Activated naive CD8-positive, alpha-beta T cell treated with anti-CD3 and anti-CD28 coated beads, Interleukin-2, amount 10 ng/mL, durations not matched to agents 7 days and 5 days (primary cell): ENCODE results near the gene RAPGEF5. TPM values are rescaled to one million over a fixed set of nuclear protein-coding genes. Genes with fewer than 3 reads are reported as not detected.

Experiments
- ATAC-seq: fragments of 150-1000 bp; cut with Tn5 transposase; one replicate; pipeline ENCODE4 v1.10.0; 2021; ENCODE audit warnings: low read depth, moderate library complexity
- POLR2A ChIA-PET: fragments of 350-600 bp; sonication (Branson Sonifier 250); formaldehyde crosslinking; loops from one replicate; lab custom pipeline; 2021; ENCODE audit warnings: antibody characterized with exemption; lab: Charles Lee
- DNase-seq: peaks from one replicate; pipeline ENCODE4 v3.0.0; 2021
- H3K27ac Mint-ChIP-seq: one replicate; pipeline ENCODE4 v1.8.0; 2022; ENCODE audit warnings: mild to moderate bottlenecking, mixed read lengths
- H3K27me3 Mint-ChIP-seq: one replicate; pipeline ENCODE4 v1.8.0; 2022; ENCODE audit warnings: mild to moderate bottlenecking, moderate library complexity, mixed read lengths
- H3K36me3 Mint-ChIP-seq: one replicate; pipeline ENCODE4 v1.8.0; 2021; ENCODE audit warnings: mild to moderate bottlenecking, mixed read lengths
- H3K4me1 Mint-ChIP-seq: one replicate; pipeline ENCODE4 v1.8.0; 2021; ENCODE audit warnings: mixed read lengths
- H3K4me3 Mint-ChIP-seq: one replicate; pipeline ENCODE4 v1.8.0; 2022; ENCODE audit warnings: mild to moderate bottlenecking, moderate library complexity, mixed read lengths
- H3K9me3 Mint-ChIP-seq: one replicate; pipeline ENCODE4 v1.8.0; 2021; ENCODE audit warnings: mixed read lengths
- total RNA-seq, 2 experiments: library from RNA; stranded (reverse); gene quantifications; one replicate each; pipeline ENCODE4 v1.2.3, GENCODE V29; 2021

The RAPGEF5 gene
- total RNA-seq, 2 experiments from 2014 or later: 0.34 to 0.72 TPM

DNA sequence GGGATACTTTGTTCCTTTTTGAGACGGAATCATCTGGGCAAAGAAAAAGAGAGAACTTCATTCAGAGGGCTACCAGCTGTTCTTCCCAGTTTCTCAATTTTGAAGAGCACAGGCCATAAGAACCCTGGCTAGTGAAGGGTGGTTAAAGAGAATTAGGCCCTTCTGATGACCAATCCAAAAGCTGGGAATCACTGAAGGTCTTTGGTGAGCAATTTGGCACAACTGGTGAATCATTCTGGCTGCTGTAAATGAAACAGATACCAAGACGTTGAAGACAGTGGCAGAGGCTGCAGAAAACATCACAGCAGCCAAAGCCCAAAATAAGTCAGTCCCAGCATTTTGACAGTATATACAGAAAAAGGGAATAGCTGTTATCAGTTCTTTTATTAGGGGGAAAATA, 5.1 kb downstream of the RAPGEF5 start:
- no peak overlapping the region for H3K4me3 Mint-ChIP-seq
- no peak for ATAC-seq
- POLR2A ChIA-PET: no interaction called here

DNA sequence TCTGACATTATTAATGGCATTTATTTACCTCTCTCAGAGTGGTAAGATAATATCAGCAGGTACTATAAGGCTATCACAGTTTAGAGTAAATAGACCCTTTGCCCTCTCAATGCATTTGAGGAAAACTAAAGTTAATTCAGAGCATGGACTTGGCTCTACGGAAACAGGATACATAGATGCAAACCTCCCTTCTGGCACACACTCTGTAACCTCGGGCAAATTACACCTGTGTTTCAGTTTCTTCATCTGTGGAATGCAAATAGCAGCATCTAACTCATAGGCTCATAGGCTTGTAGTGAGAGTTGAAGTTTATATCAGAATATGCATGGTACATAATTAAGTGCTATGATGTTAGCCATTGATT, 5.6 kb downstream of the RAPGEF5 start:
- Mint-ChIP-seq H3K36me3 (no peaks in the 10 kb centered on the region), H3K27me3 (peaks cover 56% of the 10 kb centered on the region), H3K27ac (no peak overlapping the region), H3K9me3 (peaks cover 2% of the 10 kb centered on the region), H3K4me3 (no peak overlapping the region), H3K4me1 (peaks cover 2% of the 10 kb centered on the region)
- POLR2A ChIA-PET: no interaction called here
- ATAC-seq (no peak), DNase-seq (no peak)

More for the DNA sequence above, 5.1 kb downstream of the RAPGEF5 start:
- H3K4me1 Mint-ChIP-seq: peaks cover 2% of the 10 kb centered on the region
- H3K27ac Mint-ChIP-seq: no peak overlapping the region
- no peak for DNase-seq
- H3K27me3 Mint-ChIP-seq: peaks cover 53% of the 10 kb centered on the region
- H3K36me3 Mint-ChIP-seq: no peaks in the 10 kb centered on the region
- H3K9me3 Mint-ChIP-seq: peaks cover 2% of the 10 kb centered on the region

DNA sequence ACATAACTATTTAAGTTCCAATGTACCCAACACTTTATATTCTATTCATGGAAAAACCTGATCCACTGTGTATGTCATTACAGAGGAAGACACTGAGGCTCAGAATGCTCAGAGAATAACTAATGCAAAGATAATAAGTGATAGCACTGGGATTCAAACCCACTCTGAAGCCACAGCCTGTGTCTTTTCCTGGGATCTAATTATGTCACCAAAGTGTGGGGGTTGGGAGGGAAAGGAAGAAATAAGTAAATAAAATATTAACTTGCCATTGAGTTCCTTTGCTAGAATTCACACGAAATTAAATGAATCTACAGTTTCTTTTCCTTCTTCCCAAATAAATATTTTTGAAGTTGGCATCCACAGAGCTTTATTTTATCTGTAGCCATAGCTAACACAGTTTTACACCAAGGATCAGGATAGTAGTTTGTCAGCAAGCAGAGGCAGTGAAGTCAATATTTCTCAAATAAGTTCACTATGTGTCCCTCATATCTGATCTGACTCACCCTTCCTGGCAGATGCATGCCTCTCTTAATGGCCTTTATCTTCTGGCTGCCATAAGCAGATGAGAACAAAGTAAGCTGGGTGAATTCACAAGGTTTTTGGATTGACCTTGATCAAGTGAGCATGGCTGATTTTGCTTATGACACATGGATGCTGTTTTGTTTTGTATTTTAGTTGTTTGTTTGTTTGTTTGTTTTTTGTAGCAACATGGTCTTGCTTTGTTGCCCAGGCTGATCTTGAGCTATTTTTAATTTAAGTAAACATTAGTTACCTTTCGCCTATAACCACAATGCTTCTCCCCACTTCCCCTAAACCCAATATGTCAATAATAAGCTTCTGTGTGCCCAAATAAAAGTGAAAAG, 6.3 kb downstream of the RAPGEF5 start:
- peaks cover 2% of the 10 kb centered on the region for H3K4me1 Mint-ChIP-seq
- no peak overlapping the region for H3K4me3 Mint-ChIP-seq
- no peaks in the 10 kb centered on the region for H3K36me3 Mint-ChIP-seq
- DNase-seq (no peak), ATAC-seq (no peak)
- no peak overlapping the region for H3K27ac Mint-ChIP-seq
- POLR2A ChIA-PET: no interaction called here
- H3K9me3 Mint-ChIP-seq: peaks cover 2% of the 10 kb centered on the region
- H3K27me3 Mint-ChIP-seq: peaks cover 55% of the 10 kb centered on the region

DNA sequence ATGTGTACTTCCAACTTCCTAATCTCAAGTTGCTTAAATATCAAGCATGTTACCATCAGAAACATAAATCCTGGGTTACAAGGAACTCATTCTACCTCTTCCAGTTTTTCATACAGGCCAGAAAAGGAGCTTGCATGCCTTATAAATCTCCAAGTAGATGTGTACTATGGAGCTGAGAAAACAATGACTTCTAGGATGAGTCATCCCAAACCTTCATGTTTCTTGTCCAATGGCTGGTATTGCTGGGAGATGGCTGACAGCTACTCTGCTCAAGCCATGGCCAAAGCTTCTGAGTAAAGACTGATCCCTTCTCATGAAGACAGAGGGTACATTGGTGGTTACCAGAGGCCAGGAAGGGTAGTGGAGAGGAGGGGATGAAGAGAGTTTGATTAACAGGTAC, 8.6 kb downstream of the RAPGEF5 start:
- POLR2A ChIA-PET: no interaction called here
- Mint-ChIP-seq H3K4me3 (no peak overlapping the region), H3K4me1 (no peaks in the 10 kb centered on the region), H3K27me3 (peaks cover 35% of the 10 kb centered on the region), H3K27ac (no peak overlapping the region), H3K36me3 (no peaks in the 10 kb centered on the region), H3K9me3 (peaks cover 2% of the 10 kb centered on the region)
- DNase-seq (no peak), ATAC-seq (no peak)

DNA sequence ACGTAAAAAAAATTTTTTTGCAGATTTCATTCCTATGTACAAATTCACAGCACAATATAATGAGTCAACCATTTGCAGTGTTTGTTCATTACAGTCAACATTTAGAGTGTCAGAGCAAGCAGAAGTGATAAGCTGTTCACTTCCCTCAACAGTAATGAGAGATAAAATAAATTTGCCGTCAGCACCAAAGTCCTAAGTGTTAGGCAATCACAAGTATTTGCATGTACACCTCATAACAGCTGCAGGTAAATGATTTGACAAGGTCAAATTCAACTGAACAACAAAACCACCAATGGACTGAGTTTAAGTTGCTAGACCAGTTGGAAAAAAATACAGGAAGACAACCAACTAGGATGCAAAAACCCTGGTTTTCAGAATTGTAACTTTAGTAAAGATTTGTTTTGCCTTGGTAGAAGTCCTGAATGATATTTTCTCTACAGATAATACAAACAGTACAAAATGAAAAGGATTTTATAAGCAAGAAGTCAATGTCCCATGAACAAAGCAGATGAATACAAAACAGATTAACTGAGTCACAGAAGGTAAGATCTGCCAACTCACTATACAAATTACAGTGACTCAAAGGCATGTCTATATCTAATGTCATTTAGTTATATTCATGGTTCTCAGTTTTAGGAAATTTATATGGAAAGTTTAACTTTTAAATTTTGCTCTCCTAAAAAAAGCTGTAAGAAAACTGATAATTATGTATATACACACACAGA, 10.4 kb downstream of the RAPGEF5 start:
- no peaks in the 10 kb centered on the region for H3K36me3 Mint-ChIP-seq
- no peaks in the 10 kb centered on the region for H3K4me1 Mint-ChIP-seq
- no peak overlapping the region for H3K27ac Mint-ChIP-seq
- no peak for ATAC-seq
- peaks cover 22% of the 10 kb centered on the region for H3K27me3 Mint-ChIP-seq
- DNase-seq: no peak
- H3K4me3 Mint-ChIP-seq: no peak overlapping the region
- H3K9me3 Mint-ChIP-seq: no peaks in the 10 kb centered on the region
- POLR2A ChIA-PET: no interaction called here

DNA sequence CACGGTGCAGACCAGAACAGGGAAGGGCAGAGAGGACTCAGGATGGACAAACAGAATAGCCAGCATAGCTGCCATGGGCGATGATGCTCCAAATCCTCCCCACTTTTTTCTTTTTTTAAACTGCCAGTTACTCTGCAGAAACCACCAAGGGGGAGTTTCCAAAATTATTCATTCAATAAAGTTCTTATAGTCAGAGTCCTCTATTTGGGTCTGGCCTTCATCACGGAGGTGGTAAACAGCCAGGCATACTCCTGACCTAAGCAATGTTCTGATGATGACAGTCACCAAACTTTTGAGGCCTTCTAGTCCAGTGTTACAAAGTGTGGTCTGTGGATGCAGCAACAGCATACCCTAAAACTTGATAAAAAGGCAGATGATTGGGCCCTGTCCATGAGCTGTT, 12.3 kb downstream of the RAPGEF5 start:
- DNase-seq (no peak), ATAC-seq (no peak)
- Mint-ChIP-seq H3K27me3 (peaks cover 13% of the 10 kb centered on the region), H3K27ac (no peak overlapping the region), H3K36me3 (no peaks in the 10 kb centered on the region), H3K4me1 (no peaks in the 10 kb centered on the region), H3K9me3 (no peaks in the 10 kb centered on the region), H3K4me3 (no peak overlapping the region)
- POLR2A ChIA-PET: no interaction called here

DNA sequence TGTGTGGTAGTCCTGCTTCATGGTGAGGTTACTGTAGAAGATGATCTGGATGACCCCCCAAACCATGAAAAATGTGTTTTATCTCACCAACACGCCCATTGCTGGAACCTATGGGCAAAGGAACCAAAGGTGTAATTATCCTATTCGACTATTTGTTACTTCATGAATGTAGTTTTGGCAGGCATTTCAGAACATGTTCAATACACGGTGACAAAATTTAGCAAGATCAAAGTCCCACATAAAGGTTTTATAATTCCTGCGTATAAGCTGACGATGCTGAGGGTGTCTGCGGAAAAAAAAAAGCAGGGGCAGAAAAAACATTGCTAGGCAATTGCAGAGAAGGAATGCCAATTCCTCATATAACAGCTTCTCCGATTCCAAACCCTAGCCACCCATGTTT, 13.3 kb downstream of the RAPGEF5 start:
- POLR2A ChIA-PET: no interaction called here
- DNase-seq (no peak), ATAC-seq (no peak)
- Mint-ChIP-seq H3K9me3 (no peaks in the 10 kb centered on the region), H3K27ac (no peak overlapping the region), H3K36me3 (no peaks in the 10 kb centered on the region), H3K27me3 (peaks cover 9% of the 10 kb centered on the region), H3K4me3 (no peak overlapping the region), H3K4me1 (no peaks in the 10 kb centered on the region)

DNA sequence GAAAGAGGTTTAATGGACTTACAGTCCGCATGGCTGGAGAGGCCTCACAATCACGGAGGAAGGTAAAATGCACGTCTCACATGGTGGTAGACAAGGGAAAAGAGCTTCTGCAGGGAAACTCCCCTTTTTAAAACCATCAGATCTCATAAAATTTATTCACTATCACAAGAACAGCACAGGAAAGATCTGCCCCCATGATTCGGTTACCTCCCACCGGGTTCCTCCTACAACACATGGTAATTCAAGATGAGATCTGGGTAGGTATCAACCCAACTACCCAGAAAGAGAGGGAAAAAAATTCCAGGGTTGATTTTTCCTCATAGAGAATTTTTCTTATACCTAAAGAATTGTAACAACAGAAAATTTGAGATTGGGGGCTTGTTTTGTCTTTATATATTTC, 13.9 kb downstream of the RAPGEF5 start:
- Mint-ChIP-seq H3K4me3 (no peak overlapping the region), H3K9me3 (no peaks in the 10 kb centered on the region), H3K4me1 (no peaks in the 10 kb centered on the region), H3K27me3 (peaks cover 9% of the 10 kb centered on the region), H3K36me3 (no peaks in the 10 kb centered on the region), H3K27ac (no peak overlapping the region)
- DNase-seq (no peak), ATAC-seq (no peak)
- POLR2A ChIA-PET: no interaction called here

DNA sequence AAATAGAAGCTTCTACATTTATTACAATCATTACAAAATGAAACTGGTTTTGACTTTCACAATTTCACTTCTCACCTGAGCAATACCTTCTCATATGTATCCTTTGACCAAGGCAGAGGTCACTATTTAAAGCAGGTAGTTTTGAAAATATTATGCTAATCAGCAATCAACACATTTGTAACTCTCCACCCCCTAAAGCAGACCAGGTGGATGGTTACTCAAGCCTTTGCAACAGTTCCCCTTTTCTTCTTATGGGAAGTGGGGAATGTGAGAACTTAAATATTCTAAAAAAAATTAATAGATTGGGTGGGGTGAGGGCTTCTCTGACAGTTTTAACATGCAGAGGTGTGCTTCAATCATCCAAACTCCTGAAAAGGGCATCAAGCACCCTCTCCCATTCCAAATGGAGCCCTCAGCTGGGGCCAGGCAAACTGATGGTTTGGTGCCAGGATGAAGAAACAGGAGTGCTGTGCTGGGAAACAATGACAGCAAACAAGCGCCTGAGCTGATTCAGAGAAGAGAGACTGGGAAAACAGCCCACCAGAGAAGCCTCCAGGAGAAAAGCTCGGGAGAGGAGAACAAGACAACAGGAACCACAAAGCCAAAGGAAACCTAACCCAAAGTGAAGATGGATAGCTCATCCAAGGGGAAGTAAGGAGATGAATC, 17.1 kb downstream of the RAPGEF5 start:
- Mint-ChIP-seq H3K4me1 (no peaks in the 10 kb centered on the region), H3K9me3 (no peaks in the 10 kb centered on the region), H3K27ac (no peak overlapping the region), H3K36me3 (no peaks in the 10 kb centered on the region), H3K4me3 (no peak overlapping the region), H3K27me3 (peaks cover 3% of the 10 kb centered on the region)
- POLR2A ChIA-PET: no interaction called here
- ATAC-seq (no peak), DNase-seq (no peak)

DNA sequence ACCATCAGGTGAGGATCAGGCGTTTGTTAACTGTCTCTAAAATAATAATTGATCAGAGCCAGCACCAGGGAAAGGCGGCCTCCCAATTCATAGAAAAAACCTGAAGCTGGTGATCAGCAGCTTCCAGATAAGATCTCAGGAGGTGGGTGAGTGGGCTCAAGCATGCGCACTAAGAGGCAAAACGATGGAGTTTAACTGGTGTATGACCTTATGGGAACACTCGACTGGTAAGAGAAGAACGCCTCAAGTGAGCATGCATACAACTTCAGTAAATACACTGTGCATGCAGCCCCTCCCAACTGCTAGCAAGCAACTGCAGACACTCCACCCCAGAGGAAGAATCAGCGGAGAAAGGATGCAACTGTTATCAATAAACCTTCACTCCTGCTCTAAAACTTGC, 18.1 kb downstream of the RAPGEF5 start:
- ATAC-seq (no peak), DNase-seq (no peak)
- Mint-ChIP-seq H3K27ac (no peak overlapping the region), H3K4me1 (no peaks in the 10 kb centered on the region), H3K27me3 (peaks cover 3% of the 10 kb centered on the region), H3K36me3 (no peaks in the 10 kb centered on the region), H3K4me3 (no peak overlapping the region), H3K9me3 (no peaks in the 10 kb centered on the region)
- POLR2A ChIA-PET: no interaction called here

DNA sequence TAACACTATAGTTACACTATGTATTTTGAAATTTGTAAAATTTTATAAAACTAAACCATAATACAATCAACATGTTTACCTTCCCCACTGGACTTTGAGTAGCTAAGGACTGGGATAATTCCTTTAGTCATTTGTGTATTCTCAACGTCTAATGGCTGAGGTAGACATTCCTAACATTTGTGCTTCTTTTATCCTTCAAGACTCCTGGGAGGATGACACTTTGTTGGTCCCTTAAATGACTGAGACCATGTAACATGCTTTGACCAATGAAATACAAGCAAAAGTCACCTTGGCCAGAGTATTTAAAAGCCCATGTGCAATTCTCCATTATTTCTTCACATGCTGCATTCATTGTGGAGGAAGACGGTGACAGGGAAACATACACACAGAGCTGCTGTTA, 18.5 kb downstream of the RAPGEF5 start:
- no peak for ATAC-seq
- Mint-ChIP-seq H3K27me3 (peaks cover 3% of the 10 kb centered on the region), H3K4me1 (no peaks in the 10 kb centered on the region), H3K4me3 (no peak overlapping the region), H3K9me3 (no peaks in the 10 kb centered on the region), H3K27ac (no peak overlapping the region), H3K36me3 (no peaks in the 10 kb centered on the region)
- POLR2A ChIA-PET: no interaction called here
- no peak for DNase-seq

DNA sequence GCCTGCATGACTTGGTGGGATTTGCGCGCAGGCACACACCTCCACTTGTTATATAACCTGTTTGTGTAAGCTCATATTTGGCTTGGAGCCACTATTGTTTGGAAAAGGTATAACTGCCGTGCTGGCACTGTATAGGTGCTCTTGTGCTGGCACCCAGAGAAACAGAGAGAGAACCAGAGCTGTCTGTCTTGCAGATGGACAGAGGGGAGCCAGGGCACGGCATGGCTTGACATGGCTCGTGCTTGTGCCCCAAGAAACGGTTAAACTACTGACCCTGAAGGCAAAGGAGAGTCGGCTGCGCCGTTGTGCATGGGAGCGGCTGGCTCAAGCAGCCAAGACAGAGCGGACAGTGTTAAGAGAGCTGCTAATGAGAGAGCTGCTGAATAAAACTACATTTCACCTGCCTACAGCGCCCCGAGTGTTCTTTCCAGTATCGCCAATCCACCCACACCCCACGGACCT, 23.2 kb downstream of the RAPGEF5 start:
- POLR2A ChIA-PET: no interaction called here
- H3K27ac Mint-ChIP-seq: no peak overlapping the region
- no peak overlapping the region for H3K4me3 Mint-ChIP-seq
- no peak for ATAC-seq
- H3K4me1 Mint-ChIP-seq: no peaks in the 10 kb centered on the region
- H3K9me3 Mint-ChIP-seq: no peaks in the 10 kb centered on the region
- peaks cover 19% of the 10 kb centered on the region for H3K27me3 Mint-ChIP-seq
- no peak for DNase-seq
- no peaks in the 10 kb centered on the region for H3K36me3 Mint-ChIP-seq

DNA sequence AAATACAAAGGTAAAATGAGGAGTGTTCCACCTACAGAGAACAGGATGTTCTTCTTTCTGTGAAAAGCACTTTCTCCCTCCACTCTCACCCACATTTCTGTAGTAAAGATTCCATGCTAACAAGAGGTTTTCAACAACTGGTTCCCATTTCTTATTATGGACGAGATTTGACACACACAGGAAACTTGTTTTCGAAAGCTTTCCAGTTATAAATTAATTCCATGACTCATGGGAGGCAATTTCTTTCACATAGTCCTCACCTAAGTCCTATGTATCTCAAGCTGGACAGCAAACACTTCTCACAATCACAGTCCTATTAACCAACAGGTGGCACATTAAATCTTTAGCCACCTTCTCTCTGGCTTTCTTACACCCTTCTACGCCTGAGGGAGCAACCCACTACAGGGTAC, 24.5 kb downstream of the RAPGEF5 start:
- no peaks in the 10 kb centered on the region for H3K4me1 Mint-ChIP-seq
- H3K27me3 Mint-ChIP-seq: peaks cover 23% of the 10 kb centered on the region
- no peak overlapping the region for H3K27ac Mint-ChIP-seq
- H3K36me3 Mint-ChIP-seq: no peaks in the 10 kb centered on the region
- DNase-seq (no peak), ATAC-seq (no peak)
- POLR2A ChIA-PET: no interaction called here
- H3K9me3 Mint-ChIP-seq: no peaks in the 10 kb centered on the region
- no peak overlapping the region for H3K4me3 Mint-ChIP-seq
